ENCODE results near the gene MAGI2. TPM values are rescaled to one million over a fixed set of nuclear protein-coding genes. Genes with fewer than 3 reads are reported as not detected.

MAGI2 gene
- total RNA-seq, 1 donor from 2014 or later, result 11.4 TPM

DNA sequence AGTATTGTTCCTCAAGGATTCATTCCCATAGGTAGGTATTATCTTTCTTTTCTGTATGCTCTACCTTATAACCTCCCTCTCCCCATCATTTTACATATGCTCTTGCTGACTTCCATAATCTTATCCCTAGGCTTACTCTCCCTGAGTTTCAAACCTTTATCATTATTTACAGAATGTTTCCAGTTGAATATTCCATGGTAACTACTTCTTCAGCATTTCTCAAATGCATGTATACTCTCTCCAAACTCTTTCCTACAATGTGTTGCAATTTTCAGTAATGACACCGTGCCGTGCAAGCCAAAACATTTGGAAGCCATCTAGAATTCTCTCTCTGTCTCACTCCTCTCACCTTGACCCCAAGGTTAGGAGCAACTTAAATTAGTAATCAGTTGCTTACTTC is 548.5 kb downstream of the MAGI2 start:
- H3K27me3 Mint-ChIP-seq, result no peaks in the 10 kb centered on the region
- H3K4me1 Mint-ChIP-seq (ENCODE audit: low read depth), result peaks cover 3% of the 10 kb centered on the region
- H3K27ac Mint-ChIP-seq, result peak overlapping the region; percentile 2
- TF ChIP-seq, protein P1, sequence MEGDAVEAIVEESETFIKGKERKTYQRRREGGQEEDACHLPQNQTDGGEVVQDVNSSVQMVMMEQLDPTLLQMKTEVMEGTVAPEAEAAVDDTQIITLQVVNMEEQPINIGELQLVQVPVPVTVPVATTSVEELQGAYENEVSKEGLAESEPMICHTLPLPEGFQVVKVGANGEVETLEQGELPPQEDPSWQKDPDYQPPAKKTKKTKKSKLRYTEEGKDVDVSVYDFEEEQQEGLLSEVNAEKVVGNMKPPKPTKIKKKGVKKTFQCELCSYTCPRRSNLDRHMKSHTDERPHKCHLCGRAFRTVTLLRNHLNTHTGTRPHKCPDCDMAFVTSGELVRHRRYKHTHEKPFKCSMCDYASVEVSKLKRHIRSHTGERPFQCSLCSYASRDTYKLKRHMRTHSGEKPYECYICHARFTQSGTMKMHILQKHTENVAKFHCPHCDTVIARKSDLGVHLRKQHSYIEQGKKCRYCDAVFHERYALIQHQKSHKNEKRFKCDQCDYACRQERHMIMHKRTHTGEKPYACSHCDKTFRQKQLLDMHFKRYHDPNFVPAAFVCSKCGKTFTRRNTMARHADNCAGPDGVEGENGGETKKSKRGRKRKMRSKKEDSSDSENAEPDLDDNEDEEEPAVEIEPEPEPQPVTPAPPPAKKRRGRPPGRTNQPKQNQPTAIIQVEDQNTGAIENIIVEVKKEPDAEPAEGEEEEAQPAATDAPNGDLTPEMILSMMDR (IDR thresholded peaks at IDR 0.05; ENCODE audit: unreplicated experiment), result no peak
- DNase-seq (ENCODE audit: low spot score, unreplicated experiment), result no peak
- H3K36me3 Mint-ChIP-seq (ENCODE audit: insufficient read depth), result no peaks in the 10 kb centered on the region
- H3K9me3 Mint-ChIP-seq (ENCODE audit: low read depth), result no peaks in the 10 kb centered on the region
- no peak overlapping the region for H3K4me3 Mint-ChIP-seq (ENCODE audit: low read depth)

DNA sequence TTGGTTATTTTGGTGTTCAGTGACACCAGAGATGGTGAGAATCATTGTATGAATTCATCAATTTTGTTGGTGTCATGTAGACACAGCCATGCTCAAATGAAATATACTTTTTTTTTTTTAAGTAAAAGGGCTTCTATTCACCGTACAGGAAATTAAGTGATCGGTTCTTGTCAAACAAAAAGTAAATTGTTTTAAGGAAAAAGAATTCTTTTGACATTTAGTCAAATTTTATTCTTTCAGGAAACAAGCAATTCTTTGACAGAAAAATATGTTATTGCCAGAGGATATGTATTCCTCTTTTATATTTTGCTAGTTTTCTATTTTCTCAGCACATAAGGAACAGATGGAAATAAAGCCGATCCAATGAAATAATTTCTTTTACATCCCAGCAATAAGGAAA is 551.9 kb downstream of the MAGI2 start:
- TF ChIP-seq, protein P1 (IDR thresholded peaks at IDR 0.05; ENCODE audit: unreplicated experiment), result no peak
- Mint-ChIP-seq H3K27ac (no peak overlapping the region), H3K4me3 (ENCODE audit: low read depth) (no peak overlapping the region), H3K36me3 (ENCODE audit: insufficient read depth) (no peaks in the 10 kb centered on the region), H3K4me1 (ENCODE audit: low read depth) (no peaks in the 10 kb centered on the region), H3K9me3 (ENCODE audit: low read depth) (no peaks in the 10 kb centered on the region), H3K27me3 (no peaks in the 10 kb centered on the region)
- no peak for DNase-seq (ENCODE audit: low spot score, unreplicated experiment)

DNA sequence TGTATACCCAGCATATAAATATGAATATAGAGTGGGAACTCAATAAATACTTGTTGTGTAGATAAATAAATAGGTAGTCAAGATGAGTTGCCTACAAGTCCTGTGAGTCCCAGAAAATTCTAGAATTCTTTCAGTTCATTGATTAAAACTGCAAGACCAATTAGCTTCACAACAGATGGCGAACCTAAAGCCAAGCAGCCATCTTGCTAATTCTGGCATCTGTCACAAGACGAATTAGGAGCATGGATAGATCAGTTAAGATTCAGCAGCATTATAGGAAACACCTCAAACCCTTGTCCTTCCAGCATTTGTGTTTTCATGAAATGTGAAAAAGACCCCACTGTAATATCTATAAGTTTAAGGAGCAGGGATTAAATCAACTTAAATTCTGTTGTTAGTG is 552.7 kb downstream of the MAGI2 start:
- H3K4me1 Mint-ChIP-seq (ENCODE audit: low read depth), result no peaks in the 10 kb centered on the region
- DNase-seq (ENCODE audit: low spot score, unreplicated experiment), result no peak
- no peaks in the 10 kb centered on the region for H3K9me3 Mint-ChIP-seq (ENCODE audit: low read depth)
- no peak overlapping the region for H3K4me3 Mint-ChIP-seq (ENCODE audit: low read depth)
- no peak overlapping the region for H3K27ac Mint-ChIP-seq
- H3K27me3 Mint-ChIP-seq, result no peaks in the 10 kb centered on the region
- TF ChIP-seq, protein P1 (IDR thresholded peaks at IDR 0.05; ENCODE audit: unreplicated experiment), result no peak
- no peaks in the 10 kb centered on the region for H3K36me3 Mint-ChIP-seq (ENCODE audit: insufficient read depth)

DNA sequence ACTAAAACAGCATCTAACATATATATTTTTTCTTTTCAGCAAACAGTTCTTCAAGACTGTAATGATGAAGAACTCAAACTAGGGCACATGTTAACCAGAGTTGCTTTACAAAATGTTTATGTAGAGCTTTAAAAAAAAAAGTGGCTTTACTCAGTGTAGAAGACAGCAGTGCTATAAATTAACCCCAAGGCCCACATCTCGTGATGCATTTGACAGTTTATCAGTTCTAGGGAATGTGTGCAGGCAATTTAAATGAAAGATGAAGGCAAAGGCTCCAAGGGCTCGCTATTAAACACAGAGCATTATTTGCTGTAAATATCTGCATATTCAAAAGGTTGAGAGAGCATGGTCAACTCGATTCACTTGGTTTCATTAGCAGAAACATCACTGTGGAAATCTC is 558.1 kb downstream of the MAGI2 start:
- H3K27me3 Mint-ChIP-seq, result no peaks in the 10 kb centered on the region
- H3K27ac Mint-ChIP-seq, result no peak overlapping the region
- H3K4me1 Mint-ChIP-seq (ENCODE audit: low read depth), result peaks cover 2% of the 10 kb centered on the region
- TF ChIP-seq, protein P1 (IDR thresholded peaks at IDR 0.05; ENCODE audit: unreplicated experiment), result no peak
- no peak for DNase-seq (ENCODE audit: low spot score, unreplicated experiment)
- no peak overlapping the region for H3K4me3 Mint-ChIP-seq (ENCODE audit: low read depth)
- no peaks in the 10 kb centered on the region for H3K36me3 Mint-ChIP-seq (ENCODE audit: insufficient read depth)
- no peaks in the 10 kb centered on the region for H3K9me3 Mint-ChIP-seq (ENCODE audit: low read depth)

DNA sequence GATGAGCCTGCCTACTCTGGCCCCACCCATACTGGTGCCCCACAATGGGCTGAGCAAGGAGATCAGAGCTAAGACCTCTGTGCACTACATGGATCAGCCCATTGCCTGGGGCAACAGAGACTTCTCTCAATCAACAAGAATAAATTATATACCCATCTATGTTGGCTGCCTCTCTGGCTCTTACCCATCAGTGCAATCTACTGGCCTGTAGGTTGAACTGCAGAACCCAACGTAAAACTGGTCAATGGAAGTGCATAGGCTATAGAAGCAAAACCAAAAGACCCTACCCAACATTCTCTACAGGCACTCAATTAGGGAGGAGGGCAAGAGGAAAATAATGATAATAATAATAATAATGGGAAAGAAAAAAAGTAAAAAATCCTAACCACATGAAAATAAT is 574.3 kb downstream of the MAGI2 start:
- Mint-ChIP-seq H3K4me1 (ENCODE audit: low read depth) (no peaks in the 10 kb centered on the region), H3K9me3 (ENCODE audit: low read depth) (peaks cover 48% of the 10 kb centered on the region), H3K27ac (no peak overlapping the region), H3K36me3 (ENCODE audit: insufficient read depth) (peaks cover 13% of the 10 kb centered on the region), H3K4me3 (ENCODE audit: low read depth) (no peak overlapping the region), H3K27me3 (no peaks in the 10 kb centered on the region)
- no peak for DNase-seq (ENCODE audit: low spot score, unreplicated experiment)
- TF ChIP-seq, protein P1 (IDR thresholded peaks at IDR 0.05; ENCODE audit: unreplicated experiment), result no peak
